NCI-H460 (cell line): Measurements from ENCODE around the gene EPHA2. TPM values are rescaled to one million over a fixed set of nuclear protein-coding genes. Genes with fewer than 3 reads are reported as not detected.

ENCODE experiments used
- DNase-seq: peaks from one replicate; pipeline ENCODE4 v3.0.0-alpha.2; 2016; ENCODE audit warnings: low read depth; ENCODE audit errors: extremely low read depth
- total RNA-seq: library from RNA; depleted of rRNA; stranded (reverse); fragments of >200 nt; shearing (Covaris generic); gene quantifications from 2 replicates; pipeline ENCODE4 v1.2.3, GENCODE V29; 2014

Gene EPHA2
- total RNA-seq, 1 experiment from 2014 or later = 52.3 TPM

DNA sequence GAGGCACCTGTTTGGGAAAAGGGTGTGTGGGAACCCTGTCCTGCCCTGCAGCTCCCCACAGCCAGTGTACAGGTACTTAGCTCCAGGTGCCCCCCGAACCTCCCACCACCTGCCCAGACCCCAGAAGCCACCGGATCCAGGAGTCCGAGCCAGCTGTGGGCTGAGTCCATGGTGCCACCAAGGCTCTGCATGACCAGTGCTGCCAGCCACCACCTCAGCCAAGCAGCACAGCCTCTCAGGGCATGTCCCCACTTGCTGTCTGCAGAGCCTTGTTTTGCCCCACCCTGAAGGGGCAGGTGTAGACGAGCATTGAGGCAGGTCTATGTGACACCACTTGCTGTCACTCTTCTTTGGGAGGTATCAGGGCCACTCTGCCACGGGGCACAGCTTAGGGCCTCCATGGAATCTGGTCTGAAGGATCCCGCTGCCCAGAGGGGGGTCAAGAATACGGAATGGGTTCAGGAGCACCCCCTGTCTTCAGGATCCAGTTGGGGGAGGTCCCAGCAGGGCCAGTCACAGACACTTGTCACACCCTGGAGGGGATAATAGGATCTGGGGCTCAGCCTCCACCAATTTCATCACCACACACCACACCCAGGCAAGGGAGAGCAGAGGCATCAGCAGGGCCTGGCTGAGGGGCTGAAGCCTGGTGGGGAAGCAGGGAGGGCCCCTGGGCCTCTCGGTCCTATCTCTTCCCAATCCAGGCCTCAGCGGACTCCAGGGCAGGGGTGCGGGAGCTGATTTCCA lies 28.9 kb upstream of the EPHA2 start:
- DNase-seq = no peak

DNA sequence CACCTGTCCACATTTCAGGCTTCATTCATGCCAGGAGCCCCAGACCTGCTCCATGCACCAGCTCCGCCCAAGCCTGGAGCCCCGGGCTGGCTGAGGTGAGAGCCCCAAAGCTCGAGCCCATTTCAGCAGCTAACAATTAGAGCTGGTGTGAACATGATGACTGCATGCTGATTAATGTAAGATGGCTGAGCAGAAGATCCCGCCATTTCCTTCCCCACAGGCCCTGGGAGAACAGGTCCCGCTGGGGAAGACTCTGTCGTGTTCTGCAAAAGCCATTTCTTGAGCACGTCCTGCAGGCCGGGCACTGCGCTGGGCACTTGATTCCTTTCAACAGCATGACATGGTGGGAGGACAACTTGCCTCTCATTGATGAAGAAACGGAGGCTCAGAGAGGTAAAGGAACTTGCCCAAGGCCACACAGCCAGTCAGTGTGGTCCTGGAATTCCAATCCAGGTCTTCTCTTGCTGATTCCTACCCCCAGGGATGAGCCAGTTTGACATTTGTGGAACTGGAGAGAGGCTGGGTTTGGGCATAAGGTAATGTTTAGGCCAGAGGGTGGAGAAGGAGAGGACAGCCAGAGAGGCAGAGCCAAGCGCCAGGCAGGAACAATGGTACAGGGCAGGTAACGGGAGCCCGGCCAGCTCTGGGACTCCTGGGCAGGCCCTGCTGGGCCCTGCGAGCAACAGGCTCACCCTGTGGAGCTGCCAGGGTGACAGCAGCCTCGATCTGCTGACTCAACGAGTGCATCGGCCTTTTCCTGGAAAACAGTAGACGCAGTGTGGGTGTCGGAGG lies 28.1 kb upstream of the EPHA2 start:
- no peak for DNase-seq

DNA sequence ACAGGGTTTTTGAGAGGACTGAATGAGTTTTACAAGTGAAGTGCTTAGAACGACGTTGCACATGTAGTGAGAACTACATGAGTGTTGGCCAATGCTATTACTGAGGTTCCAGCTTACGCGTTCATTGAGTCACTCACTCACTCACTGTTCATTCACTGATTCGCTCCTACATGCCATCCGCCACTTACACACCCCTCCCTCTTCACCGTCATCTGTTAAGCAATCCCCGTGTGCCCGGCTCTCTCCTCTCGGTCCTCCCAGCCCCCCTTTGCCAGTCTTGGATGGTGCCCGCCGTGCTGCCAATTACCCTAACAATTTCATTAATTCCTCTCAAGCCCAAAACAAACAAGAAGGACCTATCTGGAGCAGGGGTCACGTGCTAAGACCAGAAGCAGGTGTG lies 27.3 kb upstream of the EPHA2 start:
- DNase-seq = peak; percentile 87

DNA sequence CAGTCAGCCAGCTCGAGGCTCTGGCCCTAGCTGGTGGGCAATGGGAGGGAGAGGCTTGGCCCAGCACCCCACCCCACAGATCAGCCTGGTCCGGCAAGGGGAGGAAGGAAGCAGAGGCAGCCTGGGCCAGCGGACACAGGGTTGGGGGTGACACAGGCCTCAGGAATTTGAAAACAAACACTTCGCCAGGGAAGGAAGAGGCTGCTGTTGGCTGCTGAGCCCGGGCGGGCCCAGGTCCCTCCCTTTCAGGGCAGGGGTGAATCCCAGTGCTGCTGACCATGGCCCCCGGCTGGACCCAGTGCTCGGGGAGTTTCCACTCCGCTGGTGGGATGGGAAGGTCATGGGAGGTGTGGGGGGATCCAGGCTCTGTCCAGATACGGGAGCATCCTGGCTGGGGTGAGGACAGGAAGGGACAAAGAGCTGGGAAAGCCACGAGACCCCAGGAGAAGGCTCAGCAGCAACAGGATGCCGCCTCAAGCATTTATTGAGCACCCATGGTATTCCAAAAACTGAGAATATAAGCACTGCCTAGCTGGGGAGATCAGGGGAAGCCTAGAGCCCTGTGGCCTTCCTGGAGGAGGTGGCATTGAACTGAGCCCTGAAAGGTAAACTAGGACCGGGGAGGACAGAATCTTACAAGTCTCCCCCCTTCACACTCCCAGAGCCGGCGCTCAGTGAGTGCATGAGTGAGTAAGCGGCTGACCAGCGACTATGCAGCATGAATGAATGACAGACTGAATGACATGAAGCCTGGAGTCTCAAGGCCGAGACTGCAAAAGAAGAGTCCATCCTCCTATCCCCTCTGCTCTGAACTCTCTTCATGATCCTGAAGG lies 26.2 kb upstream of the EPHA2 start:
- peak; percentile 86 for DNase-seq

- no peak for DNase-seq
These were observed 24.5 kb upstream of the EPHA2 start for GRCh38 chr1:16180291-16180824.

DNA sequence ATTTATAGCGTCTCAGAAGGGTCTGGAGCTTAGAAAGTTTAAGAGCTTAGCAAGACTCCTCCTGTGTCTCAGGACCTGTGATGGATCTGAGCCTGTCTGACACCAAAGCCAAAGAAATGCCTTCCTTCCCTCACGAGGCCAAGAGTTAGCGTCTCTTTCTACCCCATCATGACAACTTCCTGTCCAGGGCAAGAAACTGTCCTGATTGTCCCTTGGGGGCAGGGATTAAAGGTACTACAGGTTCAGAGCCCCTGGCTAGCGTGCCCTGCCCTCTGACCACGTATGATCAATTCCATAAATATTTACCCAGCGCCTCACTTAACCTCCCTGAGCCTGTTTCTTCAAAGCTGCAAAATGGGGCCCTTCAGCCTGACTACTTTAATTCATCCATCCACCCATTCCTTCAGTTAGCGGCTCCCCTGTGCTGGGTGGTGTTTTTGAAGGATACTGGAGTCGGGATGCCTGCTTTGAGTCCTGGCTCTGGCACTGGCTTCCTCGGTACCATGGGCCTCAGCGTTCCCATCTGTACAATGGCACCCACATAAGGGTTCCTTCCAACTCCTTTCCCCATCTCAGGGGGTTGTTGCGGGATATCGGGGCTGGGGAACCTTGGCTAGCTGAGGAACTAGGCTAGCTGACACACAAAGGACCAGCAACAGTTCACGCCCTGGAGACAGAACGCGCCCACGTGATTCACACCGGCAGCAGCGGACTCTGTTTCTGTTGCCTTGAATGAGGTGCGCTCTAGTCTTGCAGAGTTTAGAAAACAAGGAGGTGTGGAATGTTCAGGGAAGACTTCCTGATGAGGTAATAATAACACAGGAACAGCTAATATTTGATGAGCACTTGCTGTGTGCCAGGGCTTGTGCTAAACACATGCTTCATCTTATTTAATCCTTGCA lies 23.0 kb upstream of the EPHA2 start:
- DNase-seq = no peak

- no peak for DNase-seq
These were observed 21.4 kb upstream of the EPHA2 start for GRCh38 chr1:16177306-16177705.

- DNase-seq = no peak
These were observed 20.8 kb upstream of the EPHA2 start for GRCh38 chr1:16176653-16177052.

- no peak for DNase-seq
These were observed 20.0 kb upstream of the EPHA2 start for GRCh38 chr1:16175610-16176553.

DNA sequence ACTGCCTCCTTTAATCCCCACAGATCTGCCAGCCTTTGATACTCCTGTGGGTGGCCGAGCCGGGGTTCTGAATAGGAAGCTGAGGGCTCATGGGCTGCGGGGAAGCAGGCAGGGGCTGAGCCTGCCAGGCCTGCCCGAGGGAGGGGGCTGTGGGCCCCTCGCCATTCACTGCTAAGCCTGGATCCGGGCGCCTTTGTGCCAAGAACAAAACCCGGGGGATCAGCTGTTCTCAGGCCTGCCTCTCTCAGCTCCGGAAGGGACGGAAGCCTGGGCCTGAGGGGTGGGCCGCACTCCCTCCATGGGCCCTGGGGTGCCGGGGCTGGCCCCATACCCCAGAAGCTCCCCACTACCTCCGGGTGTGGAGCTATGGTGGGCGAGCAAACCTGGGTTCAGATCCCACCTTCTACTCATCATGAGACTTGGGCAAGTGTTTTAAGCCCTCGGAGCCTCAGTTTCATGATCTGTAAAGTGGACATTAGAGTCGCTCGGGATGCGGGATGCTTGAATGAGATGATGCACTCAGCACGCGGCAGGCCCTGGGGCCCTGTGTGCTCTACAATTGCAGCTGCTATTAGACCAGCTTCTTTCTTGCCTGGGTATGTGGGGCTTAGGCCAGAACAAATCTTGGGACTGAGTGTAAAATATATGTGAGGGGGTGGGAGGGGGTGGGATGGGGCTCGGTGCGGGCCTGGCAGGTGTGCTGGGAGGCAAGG lies 19.2 kb upstream of the EPHA2 start:
- DNase-seq = no peak

DNA sequence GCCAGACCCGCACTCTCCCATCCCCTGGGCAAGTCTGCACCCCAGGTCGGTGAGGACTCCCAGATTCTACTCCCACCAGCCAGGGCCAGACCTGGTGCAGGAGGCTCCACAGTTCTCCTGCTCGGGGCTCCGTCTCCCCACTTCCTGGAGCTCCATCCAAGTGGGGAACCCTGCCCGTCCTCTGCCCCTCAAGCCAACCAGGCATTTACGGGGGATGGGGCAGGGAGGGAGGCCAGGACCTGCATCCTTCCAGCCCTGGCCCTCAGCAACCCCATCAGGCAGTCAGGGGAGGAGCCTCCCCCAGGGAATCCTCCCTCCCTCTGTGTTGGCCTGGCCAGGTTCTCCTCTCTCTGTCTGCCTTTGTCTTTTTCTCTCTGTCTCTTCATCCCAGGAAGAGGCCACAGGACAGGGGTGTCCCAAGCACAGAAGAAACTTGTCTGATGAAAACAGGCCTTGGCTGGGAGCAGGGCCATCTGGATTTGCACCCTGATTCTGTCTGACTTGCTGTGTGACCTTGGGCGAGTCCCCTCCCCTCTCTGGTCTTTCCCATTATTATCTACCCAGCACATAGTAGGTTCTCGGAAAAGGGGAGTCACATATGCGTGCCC lies 18.5 kb upstream of the EPHA2 start:
- DNase-seq = no peak

DNA sequence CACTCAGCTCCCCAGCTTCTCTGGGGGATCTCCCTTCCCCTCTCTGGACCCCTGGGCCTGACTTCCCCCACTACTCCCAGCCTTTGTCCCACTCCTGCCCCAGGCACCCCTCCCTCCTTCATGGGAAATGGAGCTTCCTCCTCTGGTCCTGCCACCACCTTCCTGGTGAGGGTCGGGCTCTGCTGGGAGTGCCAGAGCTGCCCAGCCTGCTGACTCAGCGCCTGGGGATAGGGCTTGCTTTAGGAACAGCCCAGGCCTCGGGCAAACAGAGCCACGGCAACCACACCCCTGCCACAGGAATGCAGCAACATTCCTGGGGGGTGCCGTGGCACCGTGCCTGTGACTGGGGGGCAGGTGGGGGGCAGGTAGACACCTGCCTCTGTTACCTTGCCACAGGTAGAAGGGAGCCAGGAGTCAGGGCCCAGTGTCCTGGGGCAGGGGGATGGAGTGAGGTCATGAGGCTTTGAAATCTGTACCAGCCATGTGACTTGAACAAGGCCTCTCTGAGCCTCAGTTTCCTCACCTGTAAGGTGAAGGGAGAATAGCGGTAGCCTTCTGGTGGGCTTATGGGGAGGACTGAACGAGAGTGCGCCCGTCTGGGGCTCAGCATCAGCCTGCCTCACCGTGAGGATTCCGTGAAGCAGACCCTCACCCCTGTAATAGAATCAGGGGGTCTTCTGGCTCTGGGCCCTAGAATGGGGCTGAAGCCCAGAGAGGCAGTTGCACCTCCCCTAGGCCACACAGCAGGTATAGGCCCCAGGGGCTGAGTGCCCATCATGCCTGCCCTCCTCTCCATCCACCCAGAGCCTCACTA lies 17.8 kb upstream of the EPHA2 start:
- DNase-seq = no peak

DNA sequence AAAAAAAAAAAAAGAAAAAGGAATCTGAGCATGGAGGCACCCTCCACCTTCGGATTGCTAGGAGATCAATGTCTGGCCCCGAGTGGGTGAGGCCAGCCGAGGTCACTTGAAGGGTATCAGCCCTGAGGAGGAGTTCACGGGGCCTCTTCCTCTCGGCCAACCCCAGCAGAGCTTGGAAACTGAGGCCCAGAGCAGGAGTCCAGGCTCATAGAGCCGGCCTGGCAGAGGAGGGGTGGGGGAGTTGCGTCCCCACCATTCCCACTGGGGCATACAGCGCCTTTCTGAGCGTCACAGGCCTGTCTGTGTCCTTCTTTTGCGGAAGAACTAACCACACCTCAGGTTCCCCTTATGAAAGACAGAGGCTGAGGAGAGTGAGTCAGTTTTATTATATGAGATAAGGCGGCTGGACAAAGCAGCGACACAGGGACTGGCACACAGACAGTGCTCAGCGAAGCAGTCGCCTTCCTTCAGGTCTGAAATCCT lies 17.1 kb upstream of the EPHA2 start:
- DNase-seq = no peak

- no peak for DNase-seq
These were observed 16.5 kb upstream of the EPHA2 start for GRCh38 chr1:16172218-16172830.

GRCh38 chr1:16171314-16172151 lies 15.7 kb upstream of the EPHA2 start:
- no peak for DNase-seq
